K562 (cell line): ENCODE data around the gene TRIM10. TPM values are rescaled to one million over a fixed set of nuclear protein-coding genes. Genes with fewer than 3 reads are reported as not detected.

Source experiments
- ATAC-seq: fragments of 200-7000 bp; cut with Tn5 transposase; 3 replicates; pipeline ENCODE4 v1.9.1; 2020; ENCODE audit warnings: moderate library complexity
- BruUV-seq: library from RNA; stranded (reverse); fragments of 400-500 nt; replicated peaks from 2 replicates; lab custom pipeline; 2021; lab: Mats Ljungman, UMichigan
- CTCF ChIA-PET: fragments of 300-600 bp; formaldehyde crosslinking; extraction: SDS; loops from one replicate; lab custom pipeline; 2021; ENCODE audit warnings: low intra/inter-chr PET ratio; lab: Yijun Ruan, JAX
- POLR2A ChIA-PET: fragments of 300-600, 350-650 bp; sonication (Branson Sonifier 250); formaldehyde crosslinking; extraction: SDS; loops from one replicate; lab custom pipeline; 2021; ENCODE audit warnings: antibody characterized with exemption, inconsistent platforms; lab: Yijun Ruan, JAX
- DNase-seq, 4 experiments: peaks; one replicate each; pipeline versions ENCODE4 v3.0.0 to v3.0.0-alpha.2; 2011 to 2018; ENCODE audit warnings: low spot score in 3 of 4, mixed read lengths in 3 of 4; ENCODE audit errors: extremely low read depth in 1 of 4
- FAIRE-seq: peaks from 2 replicates; lab custom pipeline; 2011; peaks lifted over from hg19 to GRCh38; lab: Jason Lieb, UNC
- H2AFZ ChIP-seq: 2 replicates; pipeline ENCODE4 v1.6.0; 2011; ENCODE audit warnings: low read depth, low read length, control low read depth, inconsistent platforms
- H3K27ac ChIP-seq: fragments of 200-600 bp; 3 replicates; pipeline ENCODE4 v1.8.0; 2011; ENCODE audit warnings: low read depth, mild to moderate bottlenecking, control low read depth, inconsistent platforms, low read length, moderate library complexity, mixed read lengths; ENCODE audit errors: extremely low read depth
- H3K27me3 ChIP-seq, 2 experiments: fragments of 300-600 bp in 1 of 2; 2 replicates in 1 of 2; 3 replicates in 1 of 2; pipeline versions ENCODE4 v1.6.0 to v1.8.0; 2011; ENCODE audit warnings: inconsistent platforms in 2 of 2, low read length in 2 of 2, mild to moderate bottlenecking in 1 of 2, mixed read lengths in 1 of 2, moderate library complexity in 1 of 2; ENCODE audit not compliant: control insufficient read depth in 2 of 2, insufficient read depth in 2 of 2
- H3K36me3 ChIP-seq: fragments of 300-600 bp; 3 replicates; pipeline ENCODE4 v1.8.0; 2011; ENCODE audit warnings: mild to moderate bottlenecking, low read length, inconsistent platforms; ENCODE audit not compliant: control insufficient read depth, insufficient read depth
- H3K4me1 ChIP-seq, 2 experiments: fragments of 200-600 bp in 1 of 2; replicated peaks in 1 of 2; 2 replicates in 1 of 2; 3 replicates in 1 of 2; pipeline versions ENCODE4 v1.5.1 to v1.8.0; 2011; ENCODE audit warnings: inconsistent platforms in 2 of 2, low read length in 2 of 2, mild to moderate bottlenecking in 1 of 2, mixed read lengths in 1 of 2, moderate library complexity in 1 of 2; ENCODE audit not compliant: control insufficient read depth in 2 of 2, insufficient read depth in 2 of 2
- H3K4me2 ChIP-seq: 2 replicates; pipeline ENCODE4 v1.6.1; 2011; ENCODE audit warnings: low read length, control low read depth, inconsistent platforms, mixed read lengths; ENCODE audit not compliant: insufficient read depth
- H3K4me3 ChIP-seq: fragments of 200-600 bp; sonication (generic), shearing (Covaris generic); 2 replicates; pipeline ENCODE4 v1.5.1; 2016; ENCODE audit warnings: control low read depth, inconsistent platforms
- H3K79me2 ChIP-seq: fragments of 200-600 bp; 3 replicates; pipeline ENCODE4 v1.8.0; 2011; ENCODE audit warnings: low read length, inconsistent platforms; ENCODE audit not compliant: control insufficient read depth, insufficient read depth
- H3K9ac ChIP-seq, 2 experiments: 2 replicates each; pipeline versions ENCODE4 v1.6.0 to v1.6.1; 2011; ENCODE audit warnings: low read depth in 2 of 2, low read length in 2 of 2, control low read depth in 1 of 2, inconsistent platforms in 1 of 2, mild to moderate bottlenecking in 1 of 2, mixed read lengths in 1 of 2; ENCODE audit not compliant: insufficient read depth in 1 of 2
- H3K9me1 ChIP-seq: one replicate; pipeline ENCODE4 v1.6.0; 2011; ENCODE audit warnings: inconsistent platforms, mild to moderate bottlenecking, low read length, moderate library complexity; ENCODE audit not compliant: control insufficient read depth, insufficient read depth
- H3K9me3 ChIP-seq: replicated peaks from 2 replicates; pipeline ENCODE4 v1.5.1; 2011; ENCODE audit warnings: low read depth, low read length, inconsistent platforms; ENCODE audit not compliant: control insufficient read depth, insufficient read depth
- H4K20me1 ChIP-seq: replicated peaks from 2 replicates; pipeline ENCODE4 v1.6.1; 2011; ENCODE audit warnings: low read length, inconsistent platforms, mixed read lengths; ENCODE audit not compliant: control insufficient read depth, insufficient read depth
- ARID1B ChIP-seq: fragments of 450-650 bp; IDR thresholded peaks from 2 replicates; pipeline ENCODE4 v1.6.1; 2016; ENCODE audit warnings: antibody characterized with exemption, mild to moderate bottlenecking, inconsistent platforms
- DMBX1 ChIP-seq: fragments of 250-450 bp; sonication (Bioruptor Pico); IDR thresholded peaks from 2 replicates; pipeline ENCODE4 v1.8.0; 2022; ENCODE audit warnings: inconsistent platforms, mild to moderate bottlenecking, moderate library complexity, borderline replicate concordance
- EWSR1 ChIP-seq: fragments of 450-650 bp; IDR thresholded peaks from 2 replicates; pipeline ENCODE4 v1.6.1; 2018; ENCODE audit warnings: borderline replicate concordance, mild to moderate bottlenecking, low read depth, moderate library complexity; ENCODE audit not compliant: partially characterized antibody
- HMGN3 ChIP-seq: IDR thresholded peaks from 2 replicates; pipeline ENCODE4 v1.6.1; 2011; ENCODE audit warnings: borderline replicate concordance, low read depth, mild to moderate bottlenecking, mixed read lengths, low read length; ENCODE audit not compliant: insufficient read length; ENCODE audit errors: extremely low read depth
- HNRNPH1 ChIP-seq: fragments of 200-400 bp; formaldehyde crosslinking; optimal IDR thresholded peaks from 2 replicates; pipeline ENCODE3; 2017; ENCODE audit warnings: low read depth, mild to moderate bottlenecking, low read length, moderate library complexity
- HOXB6 ChIP-seq: fragments of 250-450 bp; sonication (Bioruptor Pico); IDR thresholded peaks from 2 replicates; pipeline ENCODE4 v1.5.1; 2022; ENCODE audit warnings: mild to moderate bottlenecking, borderline replicate concordance
- KAT2B ChIP-seq: IDR thresholded peaks from one replicate; pipeline ENCODE4 v1.6.1; 2012; ENCODE audit warnings: low read depth, mild to moderate bottlenecking, control low read depth, inconsistent platforms, low read length, moderate library complexity
- LARP7 ChIP-seq: fragments of 450-650 bp; IDR thresholded peaks from 2 replicates; pipeline ENCODE4 v1.6.1; 2016
- MED1 ChIP-seq: sonication (generic); formaldehyde crosslinking; IDR thresholded peaks from 2 replicates; pipeline ENCODE4 v1.8.1; 2023; ENCODE audit warnings: missing genetic modification reagents, borderline replicate concordance
- PHTF2 ChIP-seq: fragments of 250-450 bp; sonication (Bioruptor Pico); IDR thresholded peaks from 2 replicates; pipeline ENCODE4 v1.5.0; 2021; ENCODE audit warnings: mild to moderate bottlenecking
- PRPF4 ChIP-seq: fragments of 200-400 bp; formaldehyde crosslinking; IDR thresholded peaks from one replicate; pipeline ENCODE4 v1.6.1; 2017; ENCODE audit warnings: low read length, low read depth, mild to moderate bottlenecking; ENCODE audit not compliant: insufficient read depth, poor library complexity, severe bottlenecking
- SMAD3 ChIP-seq: fragments of 450-650 bp; formaldehyde crosslinking; conservative IDR thresholded peaks from 2 replicates; pipeline ENCODE4 v1.4.0; 2020; ENCODE audit warnings: mild to moderate bottlenecking
- SUPT5H ChIP-seq: fragments of 450-650 bp; IDR thresholded peaks from 2 replicates; pipeline ENCODE4 v1.6.1; 2016
- TCFL5 ChIP-seq: fragments of 250-450 bp; sonication (Bioruptor Pico); conservative IDR thresholded peaks from 2 replicates; pipeline ENCODE4 v1.6.1; 2021; ENCODE audit warnings: mild to moderate bottlenecking, moderate library complexity, matching md5 sums
- ZFX ChIP-seq: sonication (generic); formaldehyde crosslinking; IDR thresholded peaks from 2 replicates; pipeline ENCODE4 v1.8.0; 2022; ENCODE audit warnings: mild to moderate bottlenecking, missing genetic modification reagents, moderate library complexity
- ZNF224 ChIP-seq: sonication (generic); formaldehyde crosslinking; IDR thresholded peaks from 2 replicates; pipeline ENCODE4 v1.8.0; 2022; ENCODE audit warnings: mild to moderate bottlenecking, missing genetic modification reagents
- ZNF551 ChIP-seq: fragments of 250-450 bp; sonication (Bioruptor Pico); IDR thresholded peaks from 2 replicates; pipeline ENCODE4 v1.5.0; 2021; ENCODE audit warnings: mild to moderate bottlenecking, moderate library complexity
- ZNF644 ChIP-seq: fragments of 200-800 bp; sonication (Bioruptor generic); IDR thresholded peaks from 2 replicates; pipeline ENCODE4 v1.6.1; 2016; ENCODE audit warnings: low read depth, missing genetic modification characterization, missing compliant biosample characterization
- WGBS: fragments of 100-300 bp; shearing (Covaris generic); methylation state at CpG from one replicate; pipeline ENCODE4 v1.1.6; 2016; ENCODE audit warnings: low coverage, mixed read lengths; ENCODE audit not compliant: insufficient coverage; ENCODE audit errors: missing lambda C conversion rate; 5-methylcytosine and 5-hydroxymethylcytosine counted together
- in situ Hi-C: fragments of 300-500 bp; cut with MboI; formaldehyde crosslinking; loops from 4 replicates; pipeline ENCODE4 v1.15.0; 2018; ENCODE audit warnings: inconsistent platforms, mixed read lengths
- intact Hi-C: fragments of 100-400 bp; cut with micrococcal nuclease; formaldehyde crosslinking; loops from 2 replicates; pipeline ENCODE4 v1.14.2; 2022
- polyA plus RNA-seq, 8 experiments: library from polyadenylated mRNA; depleted of rRNA in 4 of 8; stranded (reverse) in 5 of 8; unstranded in 3 of 8; fragments of >200 nt; fragmentation: Nextera tagmentation in 2 of 8; fragmentation: Illumina TruSeq in 1 of 8; extraction: Ambion mirVana in 2 of 8; extraction: Trizol in 1 of 8; gene quantifications; 2 replicates each; pipeline versions ENCODE4 v1.2.1 to v1.2.3, GENCODE V29; 2011 to 2014; ENCODE audit warnings: inconsistent platforms in 1 of 8, missing spikeins in 1 of 8
- total RNA-seq, 7 experiments: library from RNA; depleted of rRNA in 6 of 7; stranded (reverse); fragments of >200 nt in 6 of 7; fragmentation: Illumina TruSeq in 2 of 7; extraction: Trizol in 2 of 7; gene quantifications; 2 replicates each; pipeline versions ENCODE4 v1.2.1 to v1.2.3, GENCODE V29; 2011 to 2021; ENCODE audit warnings: low replicate concordance in 1 of 7
- TF ChIP-seq, protein P1 (sequence below): fragments of 450-650 bp; formaldehyde crosslinking; IDR thresholded peaks from 2 replicates; pipeline ENCODE4 v1.4.0; 2022; ENCODE audit warnings: missing genetic modification characterization
- TF ChIP-seq, protein P2 (sequence below): sonication (generic); formaldehyde crosslinking; IDR thresholded peaks from 2 replicates; pipeline ENCODE4 v1.8.1; 2023; ENCODE audit warnings: mild to moderate bottlenecking, missing genetic modification reagents

Gene TRIM10
- total and polyA plus RNA-seq, 9 of the 15 experiments (the other 6 are each of a cell fraction or from before 2014, with no cell fraction given), result 0.15 to 0.90 (median 0.36) TPM

DNA sequence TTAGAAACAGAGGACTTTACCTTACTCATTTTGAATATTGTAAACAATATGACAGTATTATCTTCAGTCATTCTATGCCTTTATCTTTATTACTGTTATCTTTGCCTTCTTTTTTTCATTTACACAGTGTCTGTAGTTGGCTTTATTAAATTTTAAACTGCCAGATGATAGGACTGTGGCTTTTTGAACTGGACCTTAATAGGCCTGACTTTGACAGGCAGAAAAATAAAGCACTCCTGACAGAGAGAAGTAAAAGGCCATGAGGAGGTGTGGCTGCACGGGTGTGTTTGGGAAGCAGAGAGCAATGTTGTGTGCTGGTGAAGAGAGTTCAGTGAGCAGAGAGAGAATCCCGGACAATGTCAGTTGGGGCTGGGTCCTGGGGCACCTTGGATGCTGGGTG lies 17.2 kb downstream of the TRIM10 start:
- Histone ChIP-seq H3K9me3 (no peaks in the 10 kb centered on the region), H3K9me1 (no peaks in the 10 kb centered on the region), H3K27me3 (peaks cover 5 to 30% of the 10 kb centered on the region in 2 experiments), H3K36me3 (no peaks in the 10 kb centered on the region), H3K9ac (no peak overlapping the region), H4K20me1 (no peaks in the 10 kb centered on the region), H2AFZ (no peak overlapping the region), H3K4me1 (no peaks in the 10 kb centered on the region), H3K27ac (no peak overlapping the region), H3K4me2 (no peak overlapping the region), H3K79me2 (no peaks in the 10 kb centered on the region), H3K4me3 (no peak overlapping the region)
- FAIRE-seq, result no peak
- no peak for TF ChIP-seq EWSR1
- TF ChIP-seq, protein P1, sequence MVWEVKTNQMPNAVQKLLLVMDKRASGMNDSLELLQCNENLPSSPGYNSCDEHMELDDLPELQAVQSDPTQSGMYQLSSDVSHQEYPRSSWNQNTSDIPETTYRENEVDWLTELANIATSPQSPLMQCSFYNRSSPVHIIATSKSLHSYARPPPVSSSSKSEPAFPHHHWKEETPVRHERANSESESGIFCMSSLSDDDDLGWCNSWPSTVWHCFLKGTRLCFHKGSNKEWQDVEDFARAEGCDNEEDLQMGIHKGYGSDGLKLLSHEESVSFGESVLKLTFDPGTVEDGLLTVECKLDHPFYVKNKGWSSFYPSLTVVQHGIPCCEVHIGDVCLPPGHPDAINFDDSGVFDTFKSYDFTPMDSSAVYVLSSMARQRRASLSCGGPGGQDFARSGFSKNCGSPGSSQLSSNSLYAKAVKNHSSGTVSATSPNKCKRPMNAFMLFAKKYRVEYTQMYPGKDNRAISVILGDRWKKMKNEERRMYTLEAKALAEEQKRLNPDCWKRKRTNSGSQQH (CRISPR knock-in tag), result no peak
- no peak for TF ChIP-seq ZNF551 (CRISPR knock-in tag)
- TF ChIP-seq, protein P2, sequence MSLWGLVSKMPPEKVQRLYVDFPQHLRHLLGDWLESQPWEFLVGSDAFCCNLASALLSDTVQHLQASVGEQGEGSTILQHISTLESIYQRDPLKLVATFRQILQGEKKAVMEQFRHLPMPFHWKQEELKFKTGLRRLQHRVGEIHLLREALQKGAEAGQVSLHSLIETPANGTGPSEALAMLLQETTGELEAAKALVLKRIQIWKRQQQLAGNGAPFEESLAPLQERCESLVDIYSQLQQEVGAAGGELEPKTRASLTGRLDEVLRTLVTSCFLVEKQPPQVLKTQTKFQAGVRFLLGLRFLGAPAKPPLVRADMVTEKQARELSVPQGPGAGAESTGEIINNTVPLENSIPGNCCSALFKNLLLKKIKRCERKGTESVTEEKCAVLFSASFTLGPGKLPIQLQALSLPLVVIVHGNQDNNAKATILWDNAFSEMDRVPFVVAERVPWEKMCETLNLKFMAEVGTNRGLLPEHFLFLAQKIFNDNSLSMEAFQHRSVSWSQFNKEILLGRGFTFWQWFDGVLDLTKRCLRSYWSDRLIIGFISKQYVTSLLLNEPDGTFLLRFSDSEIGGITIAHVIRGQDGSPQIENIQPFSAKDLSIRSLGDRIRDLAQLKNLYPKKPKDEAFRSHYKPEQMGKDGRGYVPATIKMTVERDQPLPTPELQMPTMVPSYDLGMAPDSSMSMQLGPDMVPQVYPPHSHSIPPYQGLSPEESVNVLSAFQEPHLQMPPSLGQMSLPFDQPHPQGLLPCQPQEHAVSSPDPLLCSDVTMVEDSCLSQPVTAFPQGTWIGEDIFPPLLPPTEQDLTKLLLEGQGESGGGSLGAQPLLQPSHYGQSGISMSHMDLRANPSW (CRISPR knock-in tag), result no peak
- TF ChIP-seq KAT2B, result no peak
- no peak for TF ChIP-seq ARID1B
- TF ChIP-seq ZNF224, result no peak
- no peak for TF ChIP-seq LARP7
- no peak for TF ChIP-seq MED1 (CRISPR knock-in tag)
- TF ChIP-seq HMGN3, result no peak
- no peak for TF ChIP-seq DMBX1
- TF ChIP-seq SMAD3, result no peak
- no peak for TF ChIP-seq SUPT5H
- TF ChIP-seq ZNF644 (tag), result no peak
- no peak for TF ChIP-seq HOXB6
- TF ChIP-seq PRPF4, result no peak
- no peak for TF ChIP-seq ZFX (CRISPR knock-in tag)
- no peak for TF ChIP-seq TCFL5 (CRISPR knock-in tag)
- TF ChIP-seq PHTF2, result no peak
- TF ChIP-seq HNRNPH1, result no peak
- BruUV-seq, result no TSS peak
- intact Hi-C loops, result no loop called here
- ATAC-seq, result no peak
- WGBS, result 3% methylated on average over 2 of the region's 2 CpGs
- DNase-seq, result no peak
- CTCF ChIA-PET, result interaction anchor here (0.6 kb wide), 1 partner anchor 374 kb away, joined by 5 read pairs; no protein-coding TSS in a partner anchor
- in situ Hi-C loops, result no loop called here
- POLR2A ChIA-PET, result interaction anchor here (0.6 kb wide), 1 partner anchor 79 kb away, joined by 3 read pairs; no protein-coding TSS in a partner anchor
